ENCODE results near the gene ATP2C2. TPM values are rescaled to one million over a fixed set of nuclear protein-coding genes. Genes with fewer than 3 reads are reported as not detected.

ATP2C2 gene
- total RNA-seq, 1 experiment from 2014 or later, result 20.3 TPM

- TF ChIP-seq ATF3 (IDR thresholded peaks at IDR 0.05) (no peak), SIN3A (IDR thresholded peaks at IDR 0.05; ENCODE audit: low read depth) (no peak)
Observed at GRCh38 chr16:84451781-84452180, 83.4 kb downstream of the ATP2C2 start (continued).

- TF ChIP-seq SRF (IDR thresholded peaks at IDR 0.05; ENCODE audit: low read depth), result no peak
- TF ChIP-seq, protein P1, sequence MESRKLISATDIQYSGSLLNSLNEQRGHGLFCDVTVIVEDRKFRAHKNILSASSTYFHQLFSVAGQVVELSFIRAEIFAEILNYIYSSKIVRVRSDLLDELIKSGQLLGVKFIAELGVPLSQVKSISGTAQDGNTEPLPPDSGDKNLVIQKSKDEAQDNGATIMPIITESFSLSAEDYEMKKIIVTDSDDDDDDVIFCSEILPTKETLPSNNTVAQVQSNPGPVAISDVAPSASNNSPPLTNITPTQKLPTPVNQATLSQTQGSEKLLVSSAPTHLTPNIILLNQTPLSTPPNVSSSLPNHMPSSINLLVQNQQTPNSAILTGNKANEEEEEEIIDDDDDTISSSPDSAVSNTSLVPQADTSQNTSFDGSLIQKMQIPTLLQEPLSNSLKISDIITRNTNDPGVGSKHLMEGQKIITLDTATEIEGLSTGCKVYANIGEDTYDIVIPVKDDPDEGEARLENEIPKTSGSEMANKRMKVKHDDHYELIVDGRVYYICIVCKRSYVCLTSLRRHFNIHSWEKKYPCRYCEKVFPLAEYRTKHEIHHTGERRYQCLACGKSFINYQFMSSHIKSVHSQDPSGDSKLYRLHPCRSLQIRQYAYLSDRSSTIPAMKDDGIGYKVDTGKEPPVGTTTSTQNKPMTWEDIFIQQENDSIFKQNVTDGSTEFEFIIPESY (IDR thresholded peaks at IDR 0.05; ENCODE audit: extremely low read depth, insufficient replicate concordance, low read length), result no peak
- TF ChIP-seq ATF3 (IDR thresholded peaks at IDR 0.05), result no peak
- TF ChIP-seq ZFX (IDR thresholded peaks at IDR 0.05), result no peak
- no peak for TF ChIP-seq CBX3 (IDR thresholded peaks at IDR 0.05; ENCODE audit: low read depth)
- TF ChIP-seq EZH2 (IDR thresholded peaks at IDR 0.05), result no peak
- TF ChIP-seq JUND (IDR thresholded peaks at IDR 0.05), result no peak
- TF ChIP-seq SP1 (IDR thresholded peaks at IDR 0.05; ENCODE audit: low read depth), result no peak
- RAD21 ChIA-PET (ENCODE audit: low non-redundant PET in 1 of 2, low total read pairs in 2 of 2, uncharacterized antibody in 2 of 2, unreplicated experiment in 2 of 2), result interaction anchor here in 1 of 2 experiments (0.7 kb wide), 1 partner anchor 28 kb away, joined by 3 read pairs; no protein-coding TSS in a partner anchor
- no peaks in the 10 kb centered on the region for H3K79me2 ChIP-seq (ENCODE audit: insufficient read depth, low read length)
- POLR2A ChIA-PET, result interaction anchor here (1.0 kb wide), 1 partner anchor 10 kb away, joined by 3 read pairs; no protein-coding TSS in a partner anchor
- no peak overlapping the region for H2AFZ ChIP-seq (ENCODE audit: low read depth, low read length, poor library complexity, severe bottlenecking)
- no TSS peak for BruUV-seq (replicated peaks)
- H3K27ac ChIP-seq (ENCODE audit: low read depth, low read length), result no peak overlapping the region
- H4K20me1 ChIP-seq (ENCODE audit: insufficient read depth), result no peaks in the 10 kb centered on the region
- no peak for ATAC-seq
- CTCF ChIA-PET, result interaction anchor here (0.8 kb wide), 1 partner anchor 145 kb away, joined by 3 read pairs; no protein-coding TSS in a partner anchor
- DNase-seq (ENCODE audit: low read depth, low spot score), result no peak
- H3K4me2 ChIP-seq (ENCODE audit: low read length), result no peak overlapping the region
- no peaks in the 10 kb centered on the region for H3K36me3 ChIP-seq (ENCODE audit: control insufficient read depth in 1 of 2, insufficient read depth in 2 of 2, low read length in 2 of 2)
- H3K9me3 ChIP-seq (ENCODE audit: control insufficient read depth in 1 of 2, insufficient read depth in 1 of 2, low read depth in 1 of 2, low read length in 2 of 2), result no peaks in the 10 kb centered on the region
- no peaks in the 10 kb centered on the region for H3K4me1 ChIP-seq (ENCODE audit: control insufficient read depth in 1 of 2, insufficient read depth in 2 of 2, low read length in 2 of 2)
- H3K9me2 ChIP-seq (ENCODE audit: insufficient read depth), result no peaks in the 10 kb centered on the region
- H3K9ac ChIP-seq (ENCODE audit: low read length), result no peak overlapping the region
- intact Hi-C loops (cut with micrococcal nuclease), result no loop called here
- H3K4me3 ChIP-seq (replicated peaks in 1 of 2; ENCODE audit: low read depth in 1 of 2, low read length in 2 of 2), result no peak overlapping the region
- H3K27me3 ChIP-seq (ENCODE audit: insufficient read depth, low read length), result no peaks in the 10 kb centered on the region
Observed at GRCh38 chr16:84453061-84453752, 84.9 kb downstream of the ATP2C2 start.

Measured in HCT116 (cell line).